Activated naive CD4-positive, alpha-beta T cell treated with anti-CD3 and anti-CD28 coated beads for 36 hours (primary cell): ENCODE data around the gene TKFC. TPM values are rescaled to one million over a fixed set of nuclear protein-coding genes. Genes with fewer than 3 reads are reported as not detected.
A peak's percentile ranks its signal among the peaks of the same experiment; 100 is the strongest.
"Not testable (repeated sequence)": the region's sequence is repeated elsewhere in the genome, so short reads cannot be mapped to it uniquely, and the experiment has no call there.

Experiments
- CTCF ChIA-PET: fragments of 350-600 bp; sonication (Branson Sonifier 250); formaldehyde crosslinking; loops from one replicate; lab custom pipeline; 2021; ENCODE audit warnings: antibody characterized with exemption; lab: Charles Lee
- DNase-seq: peaks from one replicate; pipeline ENCODE4 v3.0.0-alpha.2; 2020
- H3K27ac Mint-ChIP-seq: one replicate; pipeline ENCODE4 v1.8.0; 2021; ENCODE audit warnings: mild to moderate bottlenecking, mixed read lengths
- H3K27me3 Mint-ChIP-seq: one replicate; pipeline ENCODE4 v1.8.0; 2021; ENCODE audit warnings: low read depth, mixed read lengths
- H3K36me3 Mint-ChIP-seq: one replicate; pipeline ENCODE4 v1.8.0; 2021; ENCODE audit warnings: low read depth, mixed read lengths
- H3K4me1 Mint-ChIP-seq: one replicate; pipeline ENCODE4 v1.8.0; 2021; ENCODE audit warnings: low read depth, mixed read lengths
- H3K4me3 Mint-ChIP-seq: one replicate; pipeline ENCODE4 v1.8.0; 2021; ENCODE audit warnings: mild to moderate bottlenecking, moderate library complexity, mixed read lengths
- H3K9me3 Mint-ChIP-seq: one replicate; pipeline ENCODE4 v1.8.0; 2021; ENCODE audit warnings: mixed read lengths
- intact Hi-C: fragments of 100-400 bp; cut with micrococcal nuclease; formaldehyde crosslinking; loops from one replicate; pipeline ENCODE4 v1.15.1; 2023
- total RNA-seq, 2 experiments: library from RNA; stranded (reverse); gene quantifications; one replicate each; pipeline ENCODE4 v1.2.3, GENCODE V29; 2021

TKFC gene
- total RNA-seq, 2 experiments from 2014 or later = 146 to 154 TPM

GRCh38 chr11:61375761-61376108, 42.7 kb downstream of the TKFC start:
- Mint-ChIP-seq H3K27me3 (no peaks in the 10 kb centered on the region), H3K27ac (no peak overlapping the region), H3K4me3 (no peak overlapping the region), H3K4me1 (no peaks in the 10 kb centered on the region), H3K36me3 (peaks cover 26% of the 10 kb centered on the region), H3K9me3 (peaks cover 3% of the 10 kb centered on the region)
- intact Hi-C loops = no loop called here
- CTCF ChIA-PET = interaction anchor here (3.6 kb wide), 2 partner anchors 10 to 39 kb away, joined by 15 to 18 read pairs; no protein-coding TSS in a partner anchor
- no peak for DNase-seq

GRCh38 chr11:61377461-61378160, 44.6 kb downstream of the TKFC start:
- Mint-ChIP-seq H3K36me3 (peaks cover 21% of the 10 kb centered on the region), H3K4me3 (no peak overlapping the region), H3K4me1 (no peaks in the 10 kb centered on the region), H3K9me3 (peaks cover 3% of the 10 kb centered on the region), H3K27ac (no peak overlapping the region), H3K27me3 (no peaks in the 10 kb centered on the region)
- no peak for DNase-seq
- CTCF ChIA-PET = interaction anchor here (3.6 kb wide), 1 partner anchor 41 kb away, joined by 15 read pairs; no protein-coding TSS in a partner anchor
- intact Hi-C loops = no loop called here

GRCh38 chr11:61378713-61379313, 45.8 kb downstream of the TKFC start:
- Mint-ChIP-seq H3K27me3 (no peaks in the 10 kb centered on the region), H3K4me1 (no peaks in the 10 kb centered on the region), H3K36me3 (peaks cover 18% of the 10 kb centered on the region), H3K9me3 (peaks cover 3% of the 10 kb centered on the region), H3K4me3 (no peak overlapping the region), H3K27ac (no peak overlapping the region)
- CTCF ChIA-PET = interaction anchor here (1.0 kb wide), 1 partner anchor 43 kb away, joined by 4 read pairs; no protein-coding TSS in a partner anchor
- no peak for DNase-seq
- intact Hi-C loops = no loop called here

GRCh38 chr11:61380884-61381283, 47.9 kb downstream of the TKFC start:
- no peak overlapping the region for H3K27ac Mint-ChIP-seq
- peaks cover 3% of the 10 kb centered on the region for H3K4me1 Mint-ChIP-seq
- no peaks in the 10 kb centered on the region for H3K9me3 Mint-ChIP-seq
- peaks cover 5% of the 10 kb centered on the region for H3K36me3 Mint-ChIP-seq
- CTCF ChIA-PET = interaction anchor here (7.3 kb wide), 1 partner anchor 44 kb away, joined by 243 read pairs; the partner anchor contains the start of genes DDB1 and TKFC
- no peaks in the 10 kb centered on the region for H3K27me3 Mint-ChIP-seq
- intact Hi-C loops = loop anchor here (10.0 kb wide), 1 partner anchor 196 kb away; no protein-coding TSS in a partner anchor
- no peak for DNase-seq
- no peak overlapping the region for H3K4me3 Mint-ChIP-seq

- H3K27ac Mint-ChIP-seq, DNase-seq, H3K36me3 Mint-ChIP-seq, H3K4me1 Mint-ChIP-seq, H3K27me3 Mint-ChIP-seq, H3K9me3 Mint-ChIP-seq, H3K4me3 Mint-ChIP-seq: not testable (repeated sequence)
- intact Hi-C loops = loop anchor here (10.0 kb wide), 1 partner anchor 199 kb away; no protein-coding TSS in a partner anchor
- CTCF ChIA-PET = interaction anchor here (0.6 to 7.3 kb wide), 11 partner anchors 9 to 319 kb away, joined by 3 to 243 read pairs (median 10); partner anchors contain the start of genes CYB561A3, DDB1, TKFC and TMEM138
Observed at GRCh38 chr11:61383859-61384258, 50.8 kb downstream of the TKFC start.

- DNase-seq = no peak
- H3K9me3 Mint-ChIP-seq = no peaks in the 10 kb centered on the region
- intact Hi-C loops = loop anchor here (1.0 to 10.0 kb wide), 5 partner anchors 48 to 609 kb away; no protein-coding TSS in a partner anchor
- H3K36me3 Mint-ChIP-seq = no peaks in the 10 kb centered on the region
- peaks cover 3% of the 10 kb centered on the region for H3K4me1 Mint-ChIP-seq
- no peak overlapping the region for H3K27ac Mint-ChIP-seq
- H3K27me3 Mint-ChIP-seq = no peaks in the 10 kb centered on the region
- no peak overlapping the region for H3K4me3 Mint-ChIP-seq
- CTCF ChIA-PET = interaction anchor here (0.6 to 7.3 kb wide), 31 partner anchors 9 to 553 kb away, joined by 3 to 243 read pairs (median 5); partner anchors contain the start of genes CYB561A3, DDB1, TKFC and TMEM138
Observed at GRCh38 chr11:61384271-61385242, 51.5 kb downstream of the TKFC start.

GRCh38 chr11:61390161-61390560, 57.1 kb downstream of the TKFC start:
- Mint-ChIP-seq H3K4me1 (peaks cover 20% of the 10 kb centered on the region), H3K9me3 (no peaks in the 10 kb centered on the region), H3K4me3 (no peak overlapping the region), H3K36me3 (peaks cover 6% of the 10 kb centered on the region), H3K27me3 (no peaks in the 10 kb centered on the region), H3K27ac (no peak overlapping the region)
- intact Hi-C loops = no loop called here
- CTCF ChIA-PET = interaction anchor here (0.7 to 7.8 kb wide), 2 partner anchors 16 to 55 kb away, joined by 3 to 92 read pairs; partner anchors contain the start of genes DDB1 and TKFC
- DNase-seq = no peak

GRCh38 chr11:61392981-61393595, 60.1 kb downstream of the TKFC start:
- DNase-seq = peak; percentile 37
- peak overlapping the region; percentile 89 for H3K4me3 Mint-ChIP-seq
- intact Hi-C loops = loop anchor here (1.0 to 2.0 kb wide), 4 partner anchors 30 to 618 kb away; partner anchors contain the start of genes CPSF7 and TMEM138

More at GRCh38 chr11:61392981-61393595, 60.1 kb downstream of the TKFC start:
- Mint-ChIP-seq H3K27ac (peak overlapping the region; percentile 81), H3K9me3 (no peaks in the 10 kb centered on the region), H3K27me3 (no peaks in the 10 kb centered on the region), H3K36me3 (peaks cover 9% of the 10 kb centered on the region), H3K4me1 (peaks cover 17% of the 10 kb centered on the region)
- CTCF ChIA-PET = interaction anchor here (0.6 to 7.8 kb wide), 11 partner anchors 8 to 254 kb away, joined by 3 to 92 read pairs (median 4); partner anchors contain the start of genes DDB1, TKFC and TMEM138

Other genes with a start within 250 kb of the TKFC start
- gene CD5, start 230.7 kb upstream of the TKFC start, total RNA-seq = 100 to 1,000 TPM; 228 to 232 TPM
- 1 to 10 TPM; 8.5 to 8.9 TPM for gene VPS37C, start 171.8 kb upstream of the TKFC start, total RNA-seq
- gene PGA3, start 129.7 kb upstream of the TKFC start, total RNA-seq = not detected
- gene PGA4, start 110.9 kb upstream of the TKFC start, total RNA-seq = not detected
- not detected for gene PGA5, start 92.1 kb upstream of the TKFC start, total RNA-seq
- gene VWCE, start 37.9 kb upstream of the TKFC start, total RNA-seq = 1 to 10 TPM; 6.6 TPM
- gene DDB1, start 123 bp upstream of the TKFC start, total RNA-seq = 100 to 1,000 TPM; 227 to 236 TPM
- 10 to 100 TPM; 31.7 to 31.8 TPM for gene CYB561A3, start 28.7 kb downstream of the TKFC start, total RNA-seq
- 10 to 100 TPM; 35.6 to 41.4 TPM for gene TMEM138, start 29.1 kb downstream of the TKFC start, total RNA-seq
- gene TMEM216, start 59.4 kb downstream of the TKFC start, total RNA-seq = 1 to 10 TPM; 5.5 to 6.3 TPM
- 100 to 1,000 TPM; 106 to 108 TPM for gene CPSF7, start 96.7 kb downstream of the TKFC start, total RNA-seq
- gene SDHAF2, start 96.9 kb downstream of the TKFC start, total RNA-seq = 10 to 100 TPM; 23.7 to 27.0 TPM
- gene LRRC10B, start 175.5 kb downstream of the TKFC start, total RNA-seq = not detected
- not detected for gene SYT7, start 247.8 kb downstream of the TKFC start, total RNA-seq